CD14-positive monocyte (primary cell): ENCODE data around the gene MYCBP. TPM values are rescaled to one million over a fixed set of nuclear protein-coding genes. Genes with fewer than 3 reads are reported as not detected.

Experiments used
- DNase-seq, 3 donors: peaks; one replicate each; pipeline ENCODE4 v3.0.0-alpha.2; 2011 to 2022
- H2AFZ ChIP-seq: 2 replicates; pipeline ENCODE4 v1.6.0; 2012; ENCODE audit warnings: mild to moderate bottlenecking, low read depth, low read length, inconsistent platforms; ENCODE audit not compliant: insufficient read depth, poor library complexity, severe bottlenecking
- H3K27ac ChIP-seq, 2 donors: 1 replicate in 1 of 2; 2 replicates in 1 of 2; pipeline ENCODE4 v1.5.1; 2012 to 2013; ENCODE audit warnings: low read length in 2 of 2, control low read depth in 1 of 2, inconsistent platforms in 1 of 2, low read depth in 1 of 2, mild to moderate bottlenecking in 1 of 2
- H3K27me3 ChIP-seq, 2 donors: one replicate each; pipeline versions ENCODE4 v1.6.0 to v1.6.1; 2011 to 2013; ENCODE audit warnings: low read length in 2 of 2; ENCODE audit not compliant: control insufficient read depth in 2 of 2, insufficient read depth in 2 of 2
- H3K36me3 ChIP-seq, 2 donors: replicated peaks in 1 of 2; 1 replicate in 1 of 2; 2 replicates in 1 of 2; pipeline versions ENCODE4 v1.5.1 to v1.6.1; 2012 to 2013; ENCODE audit warnings: low read length in 2 of 2, control low read depth in 1 of 2, inconsistent platforms in 1 of 2, mild to moderate bottlenecking in 1 of 2; ENCODE audit not compliant: insufficient read depth in 2 of 2, control insufficient read depth in 1 of 2
- H3K4me1 ChIP-seq, 2 donors: 1 replicate in 1 of 2; 2 replicates in 1 of 2; pipeline versions ENCODE4 v1.5.1 to v1.6.1; 2012 to 2013; ENCODE audit warnings: low read length in 2 of 2, control low read depth in 1 of 2, inconsistent platforms in 1 of 2, mild to moderate bottlenecking in 1 of 2, moderate library complexity in 1 of 2; ENCODE audit not compliant: insufficient read depth in 2 of 2, control insufficient read depth in 1 of 2
- H3K4me2 ChIP-seq: replicated peaks from 2 replicates; pipeline ENCODE3; 2012; ENCODE audit warnings: low read length, moderate library complexity, mild to moderate bottlenecking; ENCODE audit not compliant: poor library complexity, severe bottlenecking; ENCODE audit errors: extremely low read depth
- H3K4me3 ChIP-seq, 3 experiments: fragments of 200-600 bp in 1 of 3; sonication (generic) in 1 of 3; replicated peaks in 1 of 3; 1 replicate in 2 of 3; 2 replicates in 1 of 3; pipeline ENCODE4 v1.5.1; 2011 to 2013; ENCODE audit warnings: low read length in 3 of 3, mild to moderate bottlenecking in 3 of 3, control low read depth in 2 of 3, low read depth in 2 of 3, inconsistent platforms in 1 of 3, moderate library complexity in 1 of 3
- H3K79me2 ChIP-seq: 2 replicates; pipeline ENCODE4 v1.6.0; 2012; ENCODE audit warnings: mild to moderate bottlenecking, control low read depth, inconsistent platforms, low read length, moderate library complexity; ENCODE audit not compliant: insufficient read depth
- H3K9ac ChIP-seq: 2 replicates; pipeline ENCODE4 v1.6.0; 2017; ENCODE audit warnings: low read length, mild to moderate bottlenecking; ENCODE audit not compliant: insufficient read depth, poor library complexity, severe bottlenecking
- H3K9me3 ChIP-seq, 2 donors: replicated peaks in 1 of 2; 1 replicate in 1 of 2; 2 replicates in 1 of 2; pipeline versions ENCODE4 v1.5.1 to v1.6.1; 2012 to 2013; ENCODE audit warnings: low read length in 2 of 2, control low read depth in 1 of 2; ENCODE audit not compliant: control insufficient read depth in 1 of 2, insufficient read depth in 1 of 2
- H4K20me1 ChIP-seq: 2 replicates; pipeline ENCODE4 v1.6.0; 2012; ENCODE audit warnings: mild to moderate bottlenecking, low read length, control low read depth, moderate library complexity; ENCODE audit not compliant: insufficient read depth
- H3K27ac Mint-ChIP-seq, 7 donors: one replicate each; pipeline ENCODE4 v1.8.0; 2020; ENCODE audit warnings: mild to moderate bottlenecking in 7 of 7, mixed read lengths in 7 of 7, moderate library complexity in 6 of 7, inconsistent platforms in 2 of 7
- H3K27me3 Mint-ChIP-seq, 3 donors: one replicate each; pipeline ENCODE4 v1.8.0; 2021 to 2022; ENCODE audit warnings: low read depth in 3 of 3, mild to moderate bottlenecking in 3 of 3, mixed read lengths in 3 of 3, moderate library complexity in 3 of 3, inconsistent platforms in 1 of 3
- H3K36me3 Mint-ChIP-seq, 2 donors: one replicate each; pipeline ENCODE4 v1.8.0; 2020; ENCODE audit warnings: mixed read lengths in 2 of 2, inconsistent platforms in 1 of 2, mild to moderate bottlenecking in 1 of 2
- H3K4me1 Mint-ChIP-seq: one replicate; pipeline ENCODE4 v1.8.0; 2020; ENCODE audit warnings: mild to moderate bottlenecking, mixed read lengths
- H3K4me3 Mint-ChIP-seq, 2 donors: one replicate each; pipeline ENCODE4 v1.8.0; 2020; ENCODE audit warnings: mild to moderate bottlenecking in 2 of 2, mixed read lengths in 2 of 2, moderate library complexity in 1 of 2
- H3K9me3 Mint-ChIP-seq, 7 donors: one replicate each; pipeline ENCODE4 v1.8.0; 2020 to 2022; ENCODE audit warnings: mixed read lengths in 7 of 7, mild to moderate bottlenecking in 6 of 7, moderate library complexity in 6 of 7, inconsistent platforms in 2 of 7
- CTCF ChIP-seq: fragments of 200-600 bp; IDR thresholded peaks from one replicate; pipeline ENCODE4 v1.8.0; 2022; ENCODE audit warnings: antibody characterized with exemption, mild to moderate bottlenecking
- WGBS: methylation state at CpG from one replicate; pipeline ENCODE4 v1.1.5; 2013; ENCODE audit warnings: missing lambda C conversion rate; ENCODE audit not compliant: insufficient coverage; 5-methylcytosine and 5-hydroxymethylcytosine counted together
- intact Hi-C, 2 donors: fragments of 100-400 bp; cut with micrococcal nuclease; formaldehyde crosslinking; loops; one replicate each; pipeline versions ENCODE4 v1.15.0 to v1.15.1; 2023
- polyA plus RNA-seq, 3 donors: library from polyadenylated mRNA; depleted of rRNA in 1 of 3; unstranded in 2 of 3; stranded (reverse) in 1 of 3; fragments of 300-500 nt in 2 of 3; fragments of >200 nt in 1 of 3; fragmentation: Illumina TruSeq in 2 of 3; gene quantifications; 1 replicate in 2 of 3; 2 replicates in 1 of 3; pipeline ENCODE4 v1.2.3, GENCODE V29; 2012 to 2021

Gene MYCBP
- polyA plus RNA-seq, 3 donors: 9.3 to 92.3 (median 77.2) TPM

GRCh38 chr1:38819516-38819915 lies 53.6 kb downstream of the MYCBP start:
- TF ChIP-seq CTCF: no peak
- Histone ChIP-seq H3K4me1 (peaks cover 15 to 18% of the 10 kb centered on the region in 2 donors), H2AFZ (no peak overlapping the region), H3K36me3 (no peaks in the 10 kb centered on the region), H3K79me2 (no peaks in the 10 kb centered on the region), H3K9me3 (peaks cover 14 to 23% of the 10 kb centered on the region in 2 donors), H3K27ac (no peak overlapping the region), H3K4me2 (no peak overlapping the region), H3K9ac (no peak overlapping the region), H3K4me3 (no peak overlapping the region), H3K27me3 (peaks cover 31 to 48% of the 10 kb centered on the region in 2 donors), H4K20me1 (no peaks in the 10 kb centered on the region)
- no peak overlapping the region for H3K4me3 Mint-ChIP-seq
- 100% methylated on average over 1 of the region's 2 CpGs for WGBS
- peaks cover 0 to 10% of the 10 kb centered on the region in 2 donors for H3K36me3 Mint-ChIP-seq
- no peak for DNase-seq
- H3K27ac Mint-ChIP-seq: no peak overlapping the region
- H3K27me3 Mint-ChIP-seq: peaks cover 39 to 47% (median 47%) of the 10 kb centered on the region in 3 donors
- H3K4me1 Mint-ChIP-seq: peaks cover 29% of the 10 kb centered on the region
- H3K9me3 Mint-ChIP-seq: peaks cover 3 to 14% (median 13%) of the 10 kb centered on the region in 7 donors
- intact Hi-C loops: no loop called here

- no peak for TF ChIP-seq CTCF
- Mint-ChIP-seq H3K9me3 (peaks cover 3 to 16% (median 13%) of the 10 kb centered on the region in 7 donors), H3K4me3 (peak overlapping the region in 1 of 2 donors; percentile 74), H3K27me3 (peaks cover 44 to 51% (median 47%) of the 10 kb centered on the region in 3 donors), H3K4me1 (peaks cover 29% of the 10 kb centered on the region), H3K27ac (no peak overlapping the region), H3K36me3 (peaks cover 0 to 10% of the 10 kb centered on the region in 2 donors)
- peak overlapping the region; percentile 24 for H3K9ac ChIP-seq
- no peak overlapping the region for H3K27ac ChIP-seq
- WGBS: no CpG with 5 or more reads among the region's 10 CpGs
- H4K20me1 ChIP-seq: no peaks in the 10 kb centered on the region
- H3K79me2 ChIP-seq: no peaks in the 10 kb centered on the region
- no peaks in the 10 kb centered on the region for H3K36me3 ChIP-seq
- H3K27me3 ChIP-seq: peaks cover 36 to 53% of the 10 kb centered on the region in 2 donors
- intact Hi-C loops: no loop called here
- peaks cover 14 to 23% of the 10 kb centered on the region in 2 donors for H3K9me3 ChIP-seq
- peak overlapping the region; percentile 79 for H3K4me2 ChIP-seq
- peak overlapping the region in 1 of 3 experiments; percentile 67 for H3K4me3 ChIP-seq
- H2AFZ ChIP-seq: peak overlapping the region; percentile 77
- DNase-seq: no peak
- peaks cover 15 to 18% of the 10 kb centered on the region in 2 donors for H3K4me1 ChIP-seq
These were observed 54.1 kb downstream of the MYCBP start for GRCh38 chr1:38819040-38819439.
